Measurements from ENCODE around the gene ERVFRD-1.
"Not testable (repeated sequence)": the region's sequence is repeated elsewhere in the genome, so short reads cannot be mapped to it uniquely, and the experiment has no call there.

Gene ERVFRD-1

DNA sequence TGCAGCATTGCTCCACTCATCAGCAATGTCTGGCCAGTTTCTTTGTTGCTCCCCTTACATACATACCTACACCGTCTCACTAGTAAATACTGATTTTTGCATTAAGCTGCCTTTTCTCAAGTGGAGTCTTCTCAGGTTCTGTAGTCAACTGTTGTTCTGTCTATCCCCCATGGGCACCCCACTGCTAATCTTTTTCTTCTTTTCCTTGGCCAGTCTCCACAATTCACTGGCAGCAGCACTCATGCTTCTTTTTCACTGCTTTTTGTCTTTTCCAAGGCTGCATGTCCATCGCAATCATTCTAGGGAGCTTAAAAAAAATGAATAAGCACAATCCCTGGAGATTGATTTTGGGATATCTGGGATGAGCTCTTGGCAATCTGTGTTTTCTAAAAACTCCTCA is 10.3 kb upstream of the ERVFRD-1 start:
- Histone ChIP-seq H3K9ac (ENCODE audit: low read length) (no peak overlapping the region), H3K4me3 (ENCODE audit: low read length) (no peak overlapping the region), H3K27ac (ENCODE audit: low read depth, low read length) (no peak overlapping the region), H3K4me1 (ENCODE audit: control insufficient read depth, insufficient read depth, low read length) (no peaks in the 10 kb centered on the region), H3K36me3 (ENCODE audit: control insufficient read depth, insufficient read depth, low read length) (no peaks in the 10 kb centered on the region), H3K27me3 (ENCODE audit: control insufficient read depth, insufficient read depth, low read length) (no peaks in the 10 kb centered on the region)

DNA sequence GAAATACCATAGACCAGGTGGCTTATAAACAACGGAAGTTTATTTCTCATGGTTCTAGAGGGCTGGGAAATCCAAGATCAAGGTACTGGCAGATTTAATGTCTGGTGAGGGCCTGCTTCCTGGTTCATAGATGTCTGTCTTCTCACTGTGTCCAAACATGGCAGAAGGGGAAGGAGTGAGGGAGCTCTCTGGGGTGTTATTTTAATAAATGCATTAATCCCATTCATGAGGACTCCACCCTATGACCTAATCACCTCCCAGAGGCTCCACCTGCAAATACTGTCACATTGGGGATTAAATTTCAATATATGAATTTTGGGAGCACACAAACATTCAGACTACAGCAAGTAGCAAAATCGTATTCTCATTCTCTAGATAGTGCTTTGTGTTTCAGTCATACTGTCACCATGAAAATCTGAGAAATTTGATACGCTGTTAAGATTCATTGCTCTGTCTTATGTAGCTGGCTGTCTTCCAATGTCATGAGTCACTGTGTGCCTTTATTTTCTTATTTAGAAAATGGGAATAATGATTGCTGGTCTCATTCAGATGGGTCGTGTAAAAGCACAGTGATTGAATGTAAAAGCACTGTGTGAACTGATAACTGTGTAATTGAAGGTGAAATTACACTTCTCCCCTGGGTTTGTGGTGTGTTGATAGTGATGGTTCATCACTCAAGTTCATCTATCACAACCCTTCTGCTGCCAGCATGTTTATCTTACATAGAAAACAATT is 8.9 kb upstream of the ERVFRD-1 start:
- Histone ChIP-seq H3K4me1 (ENCODE audit: control insufficient read depth, insufficient read depth, low read length) (no peaks in the 10 kb centered on the region), H3K27ac (ENCODE audit: low read depth, low read length) (no peak overlapping the region), H3K27me3 (ENCODE audit: control insufficient read depth, insufficient read depth, low read length) (no peaks in the 10 kb centered on the region), H3K4me3 (ENCODE audit: low read length) (no peak overlapping the region), H3K9ac (ENCODE audit: low read length) (no peak overlapping the region), H3K36me3 (ENCODE audit: control insufficient read depth, insufficient read depth, low read length) (no peaks in the 10 kb centered on the region)

DNA sequence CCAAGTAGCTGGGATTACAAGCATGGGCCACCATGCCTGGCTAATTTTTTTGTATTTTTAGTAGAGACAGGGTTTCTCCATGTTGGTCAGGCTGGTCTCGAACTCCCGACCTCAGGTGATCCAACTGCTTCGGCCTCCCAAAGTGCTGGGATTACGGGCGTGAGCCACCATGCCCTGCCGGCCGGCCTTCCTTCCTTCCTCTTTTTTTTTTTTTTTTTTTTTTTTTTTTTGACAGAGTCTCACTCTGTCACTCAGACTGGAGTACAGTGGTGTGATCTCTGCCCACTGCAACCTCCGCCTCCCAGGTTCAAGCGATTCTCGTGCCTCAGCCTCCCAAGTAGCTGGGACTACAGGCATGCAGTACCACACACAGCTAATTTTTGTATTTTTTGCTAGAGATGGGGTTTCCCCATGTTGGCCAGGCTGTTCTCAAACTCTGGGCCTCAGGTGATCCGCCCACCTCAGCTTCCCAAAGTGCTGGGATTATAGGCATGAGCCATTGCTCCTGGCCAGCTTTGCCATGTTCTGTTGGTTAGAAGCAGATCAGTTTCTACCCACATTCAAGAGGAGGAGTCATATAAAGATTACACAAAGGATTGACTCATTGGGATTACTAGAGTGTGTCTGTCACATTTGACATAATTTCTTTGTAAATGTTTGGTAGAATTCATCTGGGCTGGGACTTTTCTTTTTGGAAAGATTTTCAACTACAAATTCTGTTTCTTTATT is 4.4 kb upstream of the ERVFRD-1 start:
- H3K27me3 ChIP-seq (ENCODE audit: control insufficient read depth, insufficient read depth, low read length); H3K9ac ChIP-seq (ENCODE audit: low read length); H3K27ac ChIP-seq (ENCODE audit: low read depth, low read length); H3K36me3 ChIP-seq (ENCODE audit: control insufficient read depth, insufficient read depth, low read length); H3K4me3 ChIP-seq (ENCODE audit: low read length); H3K4me1 ChIP-seq (ENCODE audit: control insufficient read depth, insufficient read depth, low read length): not testable (repeated sequence)

DNA sequence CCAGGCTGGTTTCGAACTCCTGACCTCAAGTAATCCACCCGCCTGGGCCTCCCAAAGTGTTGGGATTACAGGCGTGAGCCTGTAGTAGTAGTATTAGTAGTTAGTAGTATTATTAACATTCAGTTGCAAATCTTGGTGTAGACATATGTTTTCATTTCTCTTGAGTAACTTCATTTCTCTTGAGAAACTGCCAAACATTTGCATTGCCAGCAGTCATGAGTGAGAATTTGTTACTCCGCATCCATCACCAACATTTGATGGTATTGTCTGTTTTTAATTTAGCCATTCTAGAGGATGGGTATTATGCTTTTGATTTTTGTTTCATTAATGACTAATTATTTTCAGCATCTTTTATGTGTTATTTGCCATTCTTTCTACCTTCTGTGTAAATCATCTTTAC is 1.5 kb upstream of the ERVFRD-1 start:
- Histone ChIP-seq H3K36me3 (ENCODE audit: control insufficient read depth, insufficient read depth, low read length) (no peaks in the 10 kb centered on the region), H3K27me3 (ENCODE audit: control insufficient read depth, insufficient read depth, low read length) (no peaks in the 10 kb centered on the region), H3K9ac (ENCODE audit: low read length) (no peak overlapping the region), H3K4me1 (ENCODE audit: control insufficient read depth, insufficient read depth, low read length) (no peaks in the 10 kb centered on the region), H3K27ac (ENCODE audit: low read depth, low read length) (no peak overlapping the region), H3K4me3 (ENCODE audit: low read length) (no peak overlapping the region)

DNA sequence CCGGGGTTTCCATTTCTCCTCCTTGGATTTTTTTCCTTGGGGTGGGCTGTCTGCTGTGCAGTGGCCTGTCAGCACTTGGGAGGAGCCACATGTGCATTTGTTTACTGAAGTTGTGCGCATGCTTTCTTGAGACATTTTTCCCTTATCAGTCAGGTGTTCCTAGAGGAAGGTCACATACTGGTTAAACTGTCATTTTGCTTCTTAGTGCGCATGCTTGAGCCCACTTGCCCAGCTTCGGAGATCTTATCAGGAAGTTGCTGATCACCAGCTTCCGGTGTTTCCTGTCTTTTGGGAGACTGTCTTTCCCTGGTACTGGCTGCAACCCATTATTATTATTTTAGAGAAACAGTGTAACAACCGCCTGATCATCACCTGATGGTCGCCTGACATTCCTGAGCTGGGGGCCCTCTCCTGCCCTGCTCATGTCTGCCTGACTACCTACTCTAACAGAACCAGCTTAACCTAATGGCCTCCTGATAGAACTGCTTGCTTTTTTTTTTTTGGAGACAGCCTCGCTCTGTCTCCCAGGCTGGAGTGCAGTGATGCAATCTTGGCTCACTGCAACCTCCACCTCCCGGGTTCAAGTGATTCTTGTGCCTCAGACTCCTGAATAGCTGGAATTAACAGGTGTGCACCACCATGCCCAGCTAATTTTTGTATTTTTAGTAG is 378 bp upstream of the ERVFRD-1 start:
- no peaks in the 10 kb centered on the region for H3K27me3 ChIP-seq (ENCODE audit: control insufficient read depth, insufficient read depth, low read length)
- no peak overlapping the region for H3K4me3 ChIP-seq (ENCODE audit: low read length)
- H3K27ac ChIP-seq (ENCODE audit: low read depth, low read length): no peak overlapping the region

DNA sequence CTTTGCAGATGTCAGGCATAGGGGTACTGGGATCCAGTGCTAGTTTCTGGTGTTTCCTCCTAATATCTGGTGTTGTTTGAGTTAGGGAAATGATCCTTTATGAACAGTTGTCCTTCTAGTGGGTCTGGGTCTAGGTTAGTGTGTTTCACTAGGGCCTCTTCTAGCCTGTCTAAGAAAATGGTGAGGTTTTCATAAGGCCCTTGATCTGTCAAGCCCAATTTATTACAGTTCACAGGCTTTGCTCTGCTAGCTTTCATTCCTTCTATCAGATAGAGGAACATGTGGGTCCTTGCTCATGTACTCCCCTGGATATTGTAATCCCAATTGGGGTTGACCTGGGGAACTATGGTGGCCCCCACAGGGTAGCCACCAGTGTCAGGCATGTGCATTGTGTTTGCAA is 2.8 kb downstream of the ERVFRD-1 start:
- no peak overlapping the region for H3K4me3 ChIP-seq (ENCODE audit: low read length)
- H3K9ac ChIP-seq (ENCODE audit: low read length): no peak overlapping the region
- no peaks in the 10 kb centered on the region for H3K36me3 ChIP-seq (ENCODE audit: control insufficient read depth, insufficient read depth, low read length)
- H3K27ac ChIP-seq (ENCODE audit: low read depth, low read length): no peak overlapping the region
- H3K4me1 ChIP-seq (ENCODE audit: control insufficient read depth, insufficient read depth, low read length): no peaks in the 10 kb centered on the region
- H3K27me3 ChIP-seq (ENCODE audit: control insufficient read depth, insufficient read depth, low read length): no peaks in the 10 kb centered on the region

More for the DNA sequence above, 378 bp upstream of the ERVFRD-1 start:
- H3K9ac ChIP-seq (ENCODE audit: low read length): no peak overlapping the region
- H3K4me1 ChIP-seq (ENCODE audit: control insufficient read depth, insufficient read depth, low read length): no peaks in the 10 kb centered on the region
- no peaks in the 10 kb centered on the region for H3K36me3 ChIP-seq (ENCODE audit: control insufficient read depth, insufficient read depth, low read length)

DNA sequence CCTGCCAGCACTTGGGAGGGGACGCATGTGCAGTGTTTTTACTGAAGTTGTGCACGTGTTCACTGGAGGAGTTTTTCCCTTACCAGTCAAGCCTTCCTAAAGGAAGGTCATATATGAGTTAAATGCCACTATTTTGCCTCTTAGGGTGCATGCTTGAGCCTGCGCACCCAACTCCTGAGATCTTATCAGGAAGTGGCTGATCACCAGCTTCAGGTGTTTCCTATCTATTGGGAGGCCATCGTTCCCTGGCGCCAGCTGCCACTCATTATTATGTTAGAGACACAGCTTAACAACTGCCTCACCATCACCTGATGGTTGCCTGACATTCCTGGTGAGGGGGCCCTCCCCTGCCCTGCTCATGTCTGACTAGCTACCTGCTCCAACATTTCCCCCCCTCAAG is 8.5 kb downstream of the ERVFRD-1 start:
- no peak overlapping the region for H3K27ac ChIP-seq (ENCODE audit: low read depth, low read length)
- no peak overlapping the region for H3K9ac ChIP-seq (ENCODE audit: low read length)
- no peaks in the 10 kb centered on the region for H3K4me1 ChIP-seq (ENCODE audit: control insufficient read depth, insufficient read depth, low read length)
- no peak overlapping the region for H3K4me3 ChIP-seq (ENCODE audit: low read length)
- no peaks in the 10 kb centered on the region for H3K36me3 ChIP-seq (ENCODE audit: control insufficient read depth, insufficient read depth, low read length)
- no peaks in the 10 kb centered on the region for H3K27me3 ChIP-seq (ENCODE audit: control insufficient read depth, insufficient read depth, low read length)

DNA sequence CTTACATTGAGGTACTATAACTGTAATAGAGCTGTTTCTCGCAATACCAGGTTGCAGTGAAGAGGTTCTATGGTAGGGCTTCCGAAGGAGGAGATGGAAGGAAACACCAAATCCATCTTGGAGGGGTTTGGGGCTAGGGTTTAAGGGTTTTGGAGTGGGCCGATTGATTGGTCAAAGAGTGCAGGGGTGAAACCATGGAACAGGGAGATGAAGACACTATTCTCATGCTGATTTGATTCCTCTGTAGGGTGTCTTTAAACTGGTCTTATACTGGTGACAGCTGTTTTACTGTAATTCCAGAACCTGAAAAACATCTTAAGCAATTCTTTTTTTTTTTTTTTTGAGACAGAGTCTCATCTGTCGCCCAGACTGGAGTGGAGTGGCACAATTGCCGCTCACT is 10.1 kb downstream of the ERVFRD-1 start:
- H3K27ac ChIP-seq (ENCODE audit: low read depth, low read length): no peak overlapping the region
- H3K36me3 ChIP-seq (ENCODE audit: control insufficient read depth, insufficient read depth, low read length): no peaks in the 10 kb centered on the region
- H3K27me3 ChIP-seq (ENCODE audit: control insufficient read depth, insufficient read depth, low read length): no peaks in the 10 kb centered on the region
- no peak overlapping the region for H3K9ac ChIP-seq (ENCODE audit: low read length)
- H3K4me3 ChIP-seq (ENCODE audit: low read length): no peak overlapping the region
- H3K4me1 ChIP-seq (ENCODE audit: control insufficient read depth, insufficient read depth, low read length): no peaks in the 10 kb centered on the region

DNA sequence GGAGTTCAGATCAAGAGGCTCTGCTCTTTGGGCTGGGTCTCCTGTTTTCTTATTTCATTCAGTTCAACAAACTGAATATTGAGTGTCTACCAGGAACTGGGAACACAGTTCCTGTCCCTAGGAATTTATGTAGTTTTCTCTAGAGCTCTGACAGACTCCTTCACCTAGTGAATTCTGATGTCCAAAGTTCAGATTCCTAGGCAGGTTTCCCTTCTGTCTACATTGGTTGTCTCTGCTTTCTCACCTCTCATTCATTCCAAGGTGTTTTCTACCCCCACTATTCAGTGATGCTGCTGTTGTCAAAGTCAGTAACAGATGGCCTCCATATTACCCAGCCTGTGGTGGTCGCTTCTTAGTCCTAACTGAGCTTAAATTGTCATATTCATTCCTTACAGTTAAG is 13.5 kb downstream of the ERVFRD-1 start:
- H3K36me3 ChIP-seq (ENCODE audit: control insufficient read depth, insufficient read depth, low read length): no peaks in the 10 kb centered on the region
- no peak overlapping the region for H3K27ac ChIP-seq (ENCODE audit: low read depth, low read length)

DNA sequence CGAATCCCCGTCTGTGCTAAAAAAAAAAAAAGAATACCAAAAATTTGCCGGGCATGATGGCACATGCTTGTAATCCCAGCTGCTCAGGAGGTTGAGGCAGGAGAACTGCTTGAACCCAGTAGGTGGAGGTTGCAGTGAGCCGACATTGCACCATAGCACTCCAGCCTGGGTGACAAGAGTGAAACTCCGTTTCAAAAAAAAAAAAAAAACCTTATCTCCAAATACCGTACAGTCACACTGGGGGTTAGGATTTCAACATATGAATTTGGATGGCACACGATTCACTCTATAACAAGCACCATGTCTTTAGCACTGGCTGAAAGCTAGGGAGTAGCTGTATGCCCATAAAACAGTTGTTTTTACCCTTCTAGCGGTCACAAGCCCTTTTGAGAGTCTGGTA is 14.0 kb downstream of the ERVFRD-1 start:
- Histone ChIP-seq H3K4me1 (ENCODE audit: control insufficient read depth, insufficient read depth, low read length) (peaks cover 6% of the 10 kb centered on the region), H3K9ac (ENCODE audit: low read length) (no peak overlapping the region), H3K27ac (ENCODE audit: low read depth, low read length) (no peak overlapping the region)

More for the DNA sequence above, 13.5 kb downstream of the ERVFRD-1 start:
- Histone ChIP-seq H3K4me1 (ENCODE audit: control insufficient read depth, insufficient read depth, low read length) (peaks cover 4% of the 10 kb centered on the region), H3K9ac (ENCODE audit: low read length) (no peak overlapping the region), H3K27me3 (ENCODE audit: control insufficient read depth, insufficient read depth, low read length) (no peaks in the 10 kb centered on the region), H3K4me3 (ENCODE audit: low read length) (no peak overlapping the region)

DNA sequence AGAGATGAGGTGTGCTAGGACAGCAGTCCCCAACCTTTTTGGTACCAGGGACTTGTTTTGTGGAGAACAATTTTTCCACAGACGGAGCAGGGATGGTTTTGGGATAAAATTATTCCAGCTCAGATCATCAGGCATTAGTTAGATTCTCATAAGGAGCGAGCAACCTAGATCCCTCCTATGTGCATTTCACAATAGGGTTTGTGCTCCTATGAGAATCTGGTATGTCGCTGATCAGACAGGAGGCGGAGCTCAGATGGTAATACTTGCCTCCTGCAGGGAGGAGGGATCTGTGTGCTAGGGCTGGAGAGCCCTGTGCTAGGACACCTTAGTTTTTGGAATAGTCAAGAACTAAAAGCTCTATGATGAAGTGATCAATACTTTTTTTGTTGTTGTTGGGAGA is 15.4 kb downstream of the ERVFRD-1 start:
- no peak overlapping the region for H3K4me3 ChIP-seq (ENCODE audit: low read length)
- peaks cover 6% of the 10 kb centered on the region for H3K4me1 ChIP-seq (ENCODE audit: control insufficient read depth, insufficient read depth, low read length)
- H3K9ac ChIP-seq (ENCODE audit: low read length): no peak overlapping the region
- no peak overlapping the region for H3K27ac ChIP-seq (ENCODE audit: low read depth, low read length)
- H3K36me3 ChIP-seq (ENCODE audit: control insufficient read depth, insufficient read depth, low read length): no peaks in the 10 kb centered on the region
- H3K27me3 ChIP-seq (ENCODE audit: control insufficient read depth, insufficient read depth, low read length): no peaks in the 10 kb centered on the region

More for the DNA sequence above, 14.0 kb downstream of the ERVFRD-1 start:
- no peaks in the 10 kb centered on the region for H3K36me3 ChIP-seq (ENCODE audit: control insufficient read depth, insufficient read depth, low read length)
- H3K27me3 ChIP-seq (ENCODE audit: control insufficient read depth, insufficient read depth, low read length): no peaks in the 10 kb centered on the region
- no peak overlapping the region for H3K4me3 ChIP-seq (ENCODE audit: low read length)

DNA sequence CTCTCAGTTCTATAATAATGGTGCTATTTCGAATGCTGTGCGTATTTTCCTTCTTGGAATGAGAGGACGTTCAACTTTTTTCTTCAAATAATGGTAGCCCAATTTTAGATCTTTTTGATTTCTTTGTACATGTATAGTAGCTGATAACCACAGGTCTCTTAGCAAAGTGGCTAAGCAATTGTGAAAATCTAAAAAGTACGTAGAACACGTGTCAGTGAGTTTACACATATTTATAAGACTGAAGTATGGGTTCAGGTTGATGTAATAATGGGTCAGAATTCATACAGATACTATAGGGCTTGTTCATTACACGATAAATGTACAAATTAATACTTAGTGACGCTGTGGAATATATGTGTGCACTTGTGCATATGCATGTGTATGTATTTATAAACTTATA is 16.6 kb downstream of the ERVFRD-1 start:
- no peak overlapping the region for H3K9ac ChIP-seq (ENCODE audit: low read length)
- H3K4me1 ChIP-seq (ENCODE audit: control insufficient read depth, insufficient read depth, low read length): peaks cover 6% of the 10 kb centered on the region
- H3K36me3 ChIP-seq (ENCODE audit: control insufficient read depth, insufficient read depth, low read length): no peaks in the 10 kb centered on the region
- no peak overlapping the region for H3K27ac ChIP-seq (ENCODE audit: low read depth, low read length)
- H3K4me3 ChIP-seq (ENCODE audit: low read length): peak overlapping the region; percentile 88
- H3K27me3 ChIP-seq (ENCODE audit: control insufficient read depth, insufficient read depth, low read length): no peaks in the 10 kb centered on the region

Data from rectal smooth muscle tissue (tissue), 1 donor.